GM23338 (cell line): ENCODE results near the gene EVA1B.

Source experiments
- EZH2phosphoT487 ChIP-seq: fragments of 200-600 bp; sonication (generic); IDR thresholded peaks from one replicate; pipeline ENCODE4 v1.8.1; 2018; ENCODE audit warnings: antibody characterized with exemption; ENCODE audit not compliant: unreplicated experiment
- POLR2AphosphoS5 ChIP-seq: IDR thresholded peaks from 2 replicates; pipeline ENCODE4 v1.6.1; 2016; ENCODE audit warnings: antibody characterized with exemption, low read depth
- TF ChIP-seq, protein P1 (sequence below), 2 experiments: fragments of 200-600 bp in 1 of 2; sonication (generic) in 1 of 2; conservative IDR thresholded peaks; 2 replicates each; pipeline versions ENCODE4 v1.5.1 to v1.6.1; 2016 to 2017; ENCODE audit warnings: antibody characterized with exemption in 2 of 2, low read depth in 2 of 2, mild to moderate bottlenecking in 2 of 2, moderate library complexity in 1 of 2
- TF ChIP-seq, protein P2 (sequence below): IDR thresholded peaks from one replicate; pipeline ENCODE4 v1.6.1; 2018; ENCODE audit warnings: antibody characterized with exemption; ENCODE audit not compliant: unreplicated experiment

DNA sequence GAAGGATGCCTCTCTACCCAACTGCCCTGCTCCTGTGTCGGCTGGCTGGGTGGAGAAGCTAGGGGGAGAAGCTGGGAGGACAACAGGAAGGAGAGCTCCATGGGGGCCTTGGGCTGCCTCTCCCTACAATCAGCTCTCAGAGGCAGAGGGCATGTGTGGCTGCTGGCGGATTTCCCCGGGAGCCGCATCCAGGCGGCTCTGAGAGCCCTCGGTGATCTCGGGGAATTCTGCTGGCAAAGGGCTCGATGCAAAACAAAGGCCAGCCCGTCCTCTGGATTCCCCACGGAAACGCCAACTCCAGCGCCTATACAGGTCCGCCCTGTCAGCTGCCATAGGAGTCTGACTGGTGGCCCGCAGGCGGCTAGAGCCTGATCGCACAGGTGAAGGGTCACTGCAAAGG lies 26.4 kb upstream of the EVA1B start:
- TF ChIP-seq, protein P1, sequence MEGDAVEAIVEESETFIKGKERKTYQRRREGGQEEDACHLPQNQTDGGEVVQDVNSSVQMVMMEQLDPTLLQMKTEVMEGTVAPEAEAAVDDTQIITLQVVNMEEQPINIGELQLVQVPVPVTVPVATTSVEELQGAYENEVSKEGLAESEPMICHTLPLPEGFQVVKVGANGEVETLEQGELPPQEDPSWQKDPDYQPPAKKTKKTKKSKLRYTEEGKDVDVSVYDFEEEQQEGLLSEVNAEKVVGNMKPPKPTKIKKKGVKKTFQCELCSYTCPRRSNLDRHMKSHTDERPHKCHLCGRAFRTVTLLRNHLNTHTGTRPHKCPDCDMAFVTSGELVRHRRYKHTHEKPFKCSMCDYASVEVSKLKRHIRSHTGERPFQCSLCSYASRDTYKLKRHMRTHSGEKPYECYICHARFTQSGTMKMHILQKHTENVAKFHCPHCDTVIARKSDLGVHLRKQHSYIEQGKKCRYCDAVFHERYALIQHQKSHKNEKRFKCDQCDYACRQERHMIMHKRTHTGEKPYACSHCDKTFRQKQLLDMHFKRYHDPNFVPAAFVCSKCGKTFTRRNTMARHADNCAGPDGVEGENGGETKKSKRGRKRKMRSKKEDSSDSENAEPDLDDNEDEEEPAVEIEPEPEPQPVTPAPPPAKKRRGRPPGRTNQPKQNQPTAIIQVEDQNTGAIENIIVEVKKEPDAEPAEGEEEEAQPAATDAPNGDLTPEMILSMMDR (conservative IDR thresholded peaks at IDR 0.05; ENCODE audit: low read depth in 2 of 2), result no peak
- TF ChIP-seq EZH2phosphoT487 (no peak), POLR2AphosphoS5 (no peak)
- TF ChIP-seq, protein P2, sequence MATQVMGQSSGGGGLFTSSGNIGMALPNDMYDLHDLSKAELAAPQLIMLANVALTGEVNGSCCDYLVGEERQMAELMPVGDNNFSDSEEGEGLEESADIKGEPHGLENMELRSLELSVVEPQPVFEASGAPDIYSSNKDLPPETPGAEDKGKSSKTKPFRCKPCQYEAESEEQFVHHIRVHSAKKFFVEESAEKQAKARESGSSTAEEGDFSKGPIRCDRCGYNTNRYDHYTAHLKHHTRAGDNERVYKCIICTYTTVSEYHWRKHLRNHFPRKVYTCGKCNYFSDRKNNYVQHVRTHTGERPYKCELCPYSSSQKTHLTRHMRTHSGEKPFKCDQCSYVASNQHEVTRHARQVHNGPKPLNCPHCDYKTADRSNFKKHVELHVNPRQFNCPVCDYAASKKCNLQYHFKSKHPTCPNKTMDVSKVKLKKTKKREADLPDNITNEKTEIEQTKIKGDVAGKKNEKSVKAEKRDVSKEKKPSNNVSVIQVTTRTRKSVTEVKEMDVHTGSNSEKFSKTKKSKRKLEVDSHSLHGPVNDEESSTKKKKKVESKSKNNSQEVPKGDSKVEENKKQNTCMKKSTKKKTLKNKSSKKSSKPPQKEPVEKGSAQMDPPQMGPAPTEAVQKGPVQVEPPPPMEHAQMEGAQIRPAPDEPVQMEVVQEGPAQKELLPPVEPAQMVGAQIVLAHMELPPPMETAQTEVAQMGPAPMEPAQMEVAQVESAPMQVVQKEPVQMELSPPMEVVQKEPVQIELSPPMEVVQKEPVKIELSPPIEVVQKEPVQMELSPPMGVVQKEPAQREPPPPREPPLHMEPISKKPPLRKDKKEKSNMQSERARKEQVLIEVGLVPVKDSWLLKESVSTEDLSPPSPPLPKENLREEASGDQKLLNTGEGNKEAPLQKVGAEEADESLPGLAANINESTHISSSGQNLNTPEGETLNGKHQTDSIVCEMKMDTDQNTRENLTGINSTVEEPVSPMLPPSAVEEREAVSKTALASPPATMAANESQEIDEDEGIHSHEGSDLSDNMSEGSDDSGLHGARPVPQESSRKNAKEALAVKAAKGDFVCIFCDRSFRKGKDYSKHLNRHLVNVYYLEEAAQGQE, result no peak
